LoVo (cell line): ENCODE results near the gene PAGE4.

Experiments used
- DNase-seq: peaks from one replicate; pipeline ENCODE4 v3.0.0-alpha.2; 2016; ENCODE audit warnings: low spot score

PAGE4 gene

DNA sequence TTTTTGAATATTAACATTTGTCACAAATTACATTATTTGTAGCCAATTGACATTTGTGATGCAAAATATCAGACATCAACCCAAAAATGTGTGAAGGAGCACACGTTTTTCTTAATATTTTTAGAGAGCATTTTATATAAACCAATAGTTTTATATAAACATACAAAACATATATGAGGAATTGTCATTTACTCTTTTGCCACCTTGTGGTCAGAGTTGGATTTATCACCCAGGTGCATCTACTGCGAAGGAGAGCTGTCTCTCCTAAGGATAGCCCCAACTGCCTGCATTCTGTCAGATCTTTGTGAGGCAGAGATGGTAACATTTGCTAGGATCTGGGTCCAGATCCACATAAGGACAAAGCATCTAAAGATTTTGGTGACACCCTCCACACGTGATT is 47.6 kb downstream of the PAGE4 start:
- peak; percentile 19 for DNase-seq

- no peak for DNase-seq
Observed at GRCh38 chrX:49877397-49878101, 48.4 kb downstream of the PAGE4 start.

DNA sequence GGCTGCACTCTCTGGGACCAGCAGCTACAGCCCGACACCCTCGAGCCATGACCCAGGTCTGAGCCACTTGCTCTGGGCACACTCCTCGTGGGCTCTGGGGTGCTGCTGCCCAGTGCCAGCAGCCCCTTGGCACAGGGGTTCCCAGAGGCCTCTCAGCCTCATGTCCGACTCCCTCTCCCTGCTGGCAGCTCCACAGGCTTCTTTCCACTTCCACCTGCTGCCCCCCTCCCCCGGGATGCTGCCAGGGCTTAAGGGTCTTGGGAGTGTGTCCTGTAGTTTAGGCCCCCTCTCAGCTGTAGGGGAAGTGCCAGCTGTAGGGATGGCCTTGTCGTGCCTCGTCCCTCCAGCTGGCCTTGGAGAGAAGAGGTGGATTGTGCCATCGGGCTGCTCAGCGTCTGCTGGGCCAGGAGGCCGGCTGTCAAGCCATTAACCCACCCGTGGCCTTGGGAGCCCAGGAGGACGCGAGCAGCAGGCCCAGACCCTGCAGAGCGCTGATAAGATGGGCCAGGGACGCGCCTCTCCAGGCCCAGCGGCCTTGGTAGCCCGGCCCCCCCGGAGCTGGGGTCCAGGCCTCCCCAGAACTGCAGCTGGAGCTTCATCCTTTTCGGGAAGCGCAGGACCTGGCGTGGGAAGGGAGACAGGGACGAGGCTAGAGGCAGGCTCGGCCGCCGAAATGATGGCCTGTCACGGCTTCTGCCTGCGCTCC is 49.2 kb downstream of the PAGE4 start:
- DNase-seq: no peak

DNA sequence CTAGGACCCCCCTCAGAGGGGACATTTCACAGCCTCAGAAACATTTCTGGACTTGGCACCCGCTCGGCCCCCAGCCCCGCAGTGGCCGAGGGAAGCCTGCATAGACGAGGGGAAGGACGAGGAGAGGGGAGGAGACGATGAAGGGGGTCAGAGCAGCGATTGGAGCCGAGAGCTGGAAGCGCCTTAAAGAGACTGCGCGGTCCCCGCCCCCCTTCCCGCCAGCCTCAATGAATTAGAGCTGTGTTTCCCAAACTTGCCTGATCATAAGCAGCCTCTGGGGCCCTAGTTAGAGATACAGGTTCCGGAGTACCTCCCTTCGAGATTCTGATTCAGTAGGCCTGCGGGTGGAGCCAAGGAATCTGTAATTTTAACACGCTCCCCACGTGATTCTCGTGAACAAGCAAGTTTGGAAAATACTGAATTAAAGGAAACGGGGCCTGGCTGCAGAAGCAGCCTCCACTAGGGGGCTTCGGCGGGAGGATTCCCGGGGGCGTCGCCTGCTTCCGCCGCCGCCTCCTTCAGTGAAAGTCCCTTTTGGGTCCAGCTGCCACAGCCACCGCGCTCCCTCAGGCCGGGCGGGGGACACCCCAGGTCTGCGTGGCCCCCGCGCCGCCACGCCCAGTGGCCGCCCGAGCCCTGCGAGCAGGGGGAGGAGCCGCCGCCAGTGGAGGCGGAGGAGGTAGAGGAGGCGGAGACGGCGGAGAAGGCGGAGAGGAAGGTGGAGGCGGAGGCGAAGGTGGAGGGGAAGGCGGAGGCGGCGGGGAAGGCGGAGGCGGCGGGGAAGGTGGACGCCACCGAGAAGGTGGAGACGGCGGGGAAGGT is 49.9 kb downstream of the PAGE4 start, which contains the start of gene USP27X:
Gene USP27X, plus strand, starts transcription at position 651 of the 822 bp plus-strand sequence. CDS start 824 bp downstream, outside the sequence.
- DNase-seq: peak; percentile 69

DNA sequence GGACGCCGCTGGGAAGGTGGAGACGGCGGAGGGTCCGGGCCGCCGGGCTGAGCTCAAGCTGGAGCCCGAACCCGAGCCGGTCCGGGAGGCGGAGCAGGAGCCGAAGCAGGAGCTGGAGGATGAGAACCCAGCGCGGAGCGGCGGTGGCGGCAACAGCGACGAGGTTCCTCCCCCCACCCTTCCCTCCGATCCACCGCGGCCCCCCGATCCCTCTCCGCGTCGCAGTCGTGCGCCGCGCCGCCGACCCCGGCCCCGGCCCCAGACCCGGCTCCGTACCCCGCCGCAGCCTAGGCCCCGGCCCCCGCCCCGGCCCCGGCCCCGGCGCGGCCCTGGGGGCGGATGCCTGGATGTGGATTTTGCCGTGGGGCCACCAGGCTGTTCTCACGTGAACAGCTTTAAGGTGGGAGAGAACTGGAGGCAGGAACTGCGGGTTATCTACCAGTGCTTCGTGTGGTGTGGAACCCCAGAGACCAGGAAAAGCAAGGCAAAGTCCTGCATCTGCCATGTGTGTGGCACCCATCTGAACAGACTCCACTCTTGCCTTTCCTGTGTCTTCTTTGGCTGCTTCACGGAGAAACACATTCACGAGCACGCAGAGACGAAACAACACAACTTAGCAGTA is 50.7 kb downstream of the PAGE4 start:
- DNase-seq: no peak

- no peak for DNase-seq
Observed at GRCh38 chrX:49880668-49881067, 51.6 kb downstream of the PAGE4 start.
